DND-41 (cell line): ENCODE data around the gene KCTD20.

Experiments
- EZH2 ChIP-seq: IDR thresholded peaks from 3 replicates; pipeline ENCODE4 v1.6.1; 2012; ENCODE audit warnings: borderline replicate concordance, low read depth, mild to moderate bottlenecking, moderate library complexity, low read length, inconsistent platforms; ENCODE audit not compliant: severe bottlenecking
- TF ChIP-seq, protein P1 (sequence below): IDR thresholded peaks from 2 replicates; pipeline ENCODE4 v1.5.1; 2012; ENCODE audit warnings: borderline replicate concordance, low read length, moderate library complexity, mild to moderate bottlenecking; ENCODE audit not compliant: poor library complexity, severe bottlenecking; ENCODE audit errors: extremely low read depth

DNA sequence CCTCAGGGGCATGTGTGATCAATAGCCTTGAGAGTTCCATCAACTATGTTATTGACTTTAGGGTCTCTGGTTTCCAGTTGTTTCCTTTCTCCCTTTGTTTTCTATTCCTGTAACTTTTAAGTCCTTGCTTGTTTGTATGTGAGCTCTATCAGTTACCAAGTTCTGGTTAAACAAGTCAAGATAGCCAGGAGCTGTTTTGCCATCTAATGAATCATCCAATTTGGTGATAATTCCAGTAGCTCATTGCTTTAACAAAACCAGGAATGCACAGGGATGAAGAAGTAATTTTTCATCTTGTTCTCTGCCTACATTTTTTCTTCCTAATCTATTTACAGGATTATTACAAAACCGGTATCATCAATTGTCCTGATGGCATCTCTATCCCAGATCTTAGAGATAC is 36.5 kb downstream of the KCTD20 start:
- TF ChIP-seq, protein P1, sequence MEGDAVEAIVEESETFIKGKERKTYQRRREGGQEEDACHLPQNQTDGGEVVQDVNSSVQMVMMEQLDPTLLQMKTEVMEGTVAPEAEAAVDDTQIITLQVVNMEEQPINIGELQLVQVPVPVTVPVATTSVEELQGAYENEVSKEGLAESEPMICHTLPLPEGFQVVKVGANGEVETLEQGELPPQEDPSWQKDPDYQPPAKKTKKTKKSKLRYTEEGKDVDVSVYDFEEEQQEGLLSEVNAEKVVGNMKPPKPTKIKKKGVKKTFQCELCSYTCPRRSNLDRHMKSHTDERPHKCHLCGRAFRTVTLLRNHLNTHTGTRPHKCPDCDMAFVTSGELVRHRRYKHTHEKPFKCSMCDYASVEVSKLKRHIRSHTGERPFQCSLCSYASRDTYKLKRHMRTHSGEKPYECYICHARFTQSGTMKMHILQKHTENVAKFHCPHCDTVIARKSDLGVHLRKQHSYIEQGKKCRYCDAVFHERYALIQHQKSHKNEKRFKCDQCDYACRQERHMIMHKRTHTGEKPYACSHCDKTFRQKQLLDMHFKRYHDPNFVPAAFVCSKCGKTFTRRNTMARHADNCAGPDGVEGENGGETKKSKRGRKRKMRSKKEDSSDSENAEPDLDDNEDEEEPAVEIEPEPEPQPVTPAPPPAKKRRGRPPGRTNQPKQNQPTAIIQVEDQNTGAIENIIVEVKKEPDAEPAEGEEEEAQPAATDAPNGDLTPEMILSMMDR = no peak
- TF ChIP-seq EZH2 = no peak
